Sigmoid colon (tissue), 7 donors: Measurements from ENCODE around the gene DUOX2. TPM values are rescaled to one million over a fixed set of nuclear protein-coding genes. Genes with fewer than 3 reads are reported as not detected.
A peak's percentile ranks its signal among the peaks of the same experiment; 100 is the strongest.

Experiments used
- DNase-seq: peaks from one replicate; pipeline ENCODE4 v3.0.0-alpha.2; 2019
- H3K27ac ChIP-seq, 4 donors: fragments of 200-600 bp; sonication (generic); one replicate each; pipeline ENCODE4 v1.5.1; 2016 to 2019; ENCODE audit warnings: mild to moderate bottlenecking in 1 of 4
- H3K27me3 ChIP-seq, 3 donors: fragments of 200-600 bp; sonication (generic); one replicate each; pipeline ENCODE4 v1.5.1; 2019; ENCODE audit warnings: mild to moderate bottlenecking in 1 of 3
- H3K36me3 ChIP-seq, 4 donors: fragments of 200-600 bp; sonication (generic); one replicate each; pipeline ENCODE4 v1.5.1; 2016 to 2019
- H3K4me1 ChIP-seq, 4 donors: fragments of 200-600 bp; sonication (generic); one replicate each; pipeline ENCODE4 v1.5.1; 2017 to 2019
- H3K4me3 ChIP-seq, 4 donors: fragments of 200-600 bp; sonication (generic); one replicate each; pipeline ENCODE4 v1.5.1; 2017 to 2019; ENCODE audit warnings: mild to moderate bottlenecking in 2 of 4, moderate library complexity in 1 of 4
- H3K9me3 ChIP-seq, 4 donors: fragments of 200-600 bp in 3 of 4; sonication (generic) in 3 of 4; one replicate each; pipeline versions ENCODE4 v1.5.1 to v1.6.1; 2013 to 2019
- EP300 ChIP-seq, 4 donors: sonication (generic); formaldehyde crosslinking; IDR thresholded peaks; one replicate each; pipeline ENCODE4 v1.6.1; 2017; ENCODE audit warnings: antibody characterized with exemption in 4 of 4
- POLR2A ChIP-seq, 2 donors: fragments of 450-650 bp; IDR thresholded peaks; one replicate each; pipeline ENCODE4 v1.6.1; 2016; ENCODE audit warnings: antibody characterized with exemption in 2 of 2, mild to moderate bottlenecking in 2 of 2, moderate library complexity in 2 of 2
- POLR2AphosphoS5 ChIP-seq, 4 donors: sonication (generic); formaldehyde crosslinking; IDR thresholded peaks; one replicate each; pipeline ENCODE4 v1.6.1; 2017; ENCODE audit warnings: antibody characterized with exemption in 4 of 4
- WGBS, 2 donors: extraction: QIAGEN DNeasy Blood & Tissue Kit; methylation state at CpG; one replicate each; pipeline ENCODE4 v1.1.7; 2013; 5-methylcytosine and 5-hydroxymethylcytosine counted together
- intact Hi-C: fragments of 100-400 bp; cut with DNase I; formaldehyde crosslinking; loops from one replicate; pipeline ENCODE4 v1.15.1; 2023
- polyA plus RNA-seq, 3 donors: library from polyadenylated mRNA; stranded (reverse); fragments of 200-250 nt; gene quantifications; one replicate each; pipeline ENCODE4 v1.2.3, GENCODE V29; 2013
- total RNA-seq, 4 donors: library from RNA; depleted of rRNA; stranded (reverse); fragments of >200 nt; gene quantifications; one replicate each; pipeline ENCODE4 v1.1.0, GENCODE V29; 2016
- TF ChIP-seq, protein P1 (sequence below), 4 experiments: fragments of 450-650 bp in 3 of 4; fragments of 200-600 bp in 1 of 4; IDR thresholded peaks; one replicate each; pipeline ENCODE4 v1.5.1; 2016 to 2019; ENCODE audit warnings: antibody characterized with exemption in 4 of 4, mild to moderate bottlenecking in 3 of 4, moderate library complexity in 2 of 4
- donor health status: healthy with polysubstance abuse.
- donor health status: Bipolar disorder and iron deficiency.
- donor health status: healthy.

The DUOX2 gene
- total and polyA plus RNA-seq, 7 donors = 0.14 to 125 (median 0.71) TPM

DNA sequence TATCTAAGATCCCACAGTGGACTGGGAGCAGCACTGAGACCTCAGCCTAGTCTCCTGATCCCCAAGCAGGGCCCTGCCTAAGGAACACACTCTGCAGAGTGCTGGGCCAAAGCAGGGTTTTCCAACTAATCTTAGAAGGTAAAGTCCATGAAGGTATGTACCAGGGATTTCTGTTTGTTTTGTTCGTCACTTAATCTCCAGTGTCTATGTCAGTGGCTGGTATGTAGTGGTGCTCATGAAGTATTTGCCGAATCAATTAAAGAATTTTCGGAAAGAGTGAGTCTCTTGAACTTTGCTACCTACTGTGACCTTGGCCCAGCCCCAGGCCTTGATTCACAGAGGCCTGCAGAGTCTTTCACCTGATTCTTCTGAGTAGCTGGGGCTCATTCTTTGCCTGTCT, 17.5 kb upstream of the DUOX2 start:
- H3K4me3 ChIP-seq = no peak overlapping the region
- intact Hi-C loops = no loop called here

DNA sequence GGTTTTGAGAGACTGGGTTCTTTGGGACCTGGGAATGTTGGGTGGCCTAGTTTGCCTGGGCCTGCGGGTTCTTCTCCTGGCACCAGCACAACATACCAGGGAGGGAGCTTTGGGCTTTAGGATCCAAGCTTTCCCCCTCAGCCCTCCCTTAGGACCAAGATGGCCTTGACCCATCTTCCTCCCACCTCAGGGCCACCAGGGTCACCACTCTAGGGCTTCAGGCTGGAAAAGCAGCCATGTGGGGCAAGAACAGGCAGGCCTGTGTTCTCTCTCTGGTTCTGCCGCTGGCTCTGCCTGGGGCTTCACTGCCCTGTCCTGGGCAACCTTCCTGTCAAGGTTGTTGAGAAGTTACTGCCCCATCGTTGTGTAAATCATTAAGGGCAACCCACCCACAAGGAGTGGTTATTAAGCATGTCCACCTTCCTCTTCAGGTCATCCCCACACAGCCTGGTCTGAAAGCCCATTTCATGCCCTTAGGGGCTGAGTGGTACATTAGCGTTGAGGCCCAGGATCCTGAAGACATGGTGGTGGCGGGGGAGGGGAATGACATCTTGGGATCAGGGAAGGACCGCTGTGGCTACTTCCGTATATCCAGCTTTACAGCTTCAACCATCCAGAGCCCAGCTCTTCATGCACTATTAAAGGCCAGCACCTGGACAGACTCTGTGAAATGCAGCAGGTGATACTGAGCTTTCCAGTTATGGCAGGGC, 16.5 kb upstream of the DUOX2 start:
- peaks cover 29 to 77% (median 50%) of the 10 kb centered on the region in 3 donors for H3K27me3 ChIP-seq
- no peaks in the 10 kb centered on the region for H3K36me3 ChIP-seq
- intact Hi-C loops = no loop called here
- DNase-seq = no peak
- peaks cover 0 to 24% (median 19%) of the 10 kb centered on the region in 4 donors for H3K4me1 ChIP-seq
- H3K4me3 ChIP-seq = peak overlapping the region in 1 of 4 donors; percentile 36
- no peaks in the 10 kb centered on the region for H3K9me3 ChIP-seq
- WGBS, 2 donors = 89 to 90% methylated on average over 7 of the region's 7 CpGs
- TF ChIP-seq, protein P1, sequence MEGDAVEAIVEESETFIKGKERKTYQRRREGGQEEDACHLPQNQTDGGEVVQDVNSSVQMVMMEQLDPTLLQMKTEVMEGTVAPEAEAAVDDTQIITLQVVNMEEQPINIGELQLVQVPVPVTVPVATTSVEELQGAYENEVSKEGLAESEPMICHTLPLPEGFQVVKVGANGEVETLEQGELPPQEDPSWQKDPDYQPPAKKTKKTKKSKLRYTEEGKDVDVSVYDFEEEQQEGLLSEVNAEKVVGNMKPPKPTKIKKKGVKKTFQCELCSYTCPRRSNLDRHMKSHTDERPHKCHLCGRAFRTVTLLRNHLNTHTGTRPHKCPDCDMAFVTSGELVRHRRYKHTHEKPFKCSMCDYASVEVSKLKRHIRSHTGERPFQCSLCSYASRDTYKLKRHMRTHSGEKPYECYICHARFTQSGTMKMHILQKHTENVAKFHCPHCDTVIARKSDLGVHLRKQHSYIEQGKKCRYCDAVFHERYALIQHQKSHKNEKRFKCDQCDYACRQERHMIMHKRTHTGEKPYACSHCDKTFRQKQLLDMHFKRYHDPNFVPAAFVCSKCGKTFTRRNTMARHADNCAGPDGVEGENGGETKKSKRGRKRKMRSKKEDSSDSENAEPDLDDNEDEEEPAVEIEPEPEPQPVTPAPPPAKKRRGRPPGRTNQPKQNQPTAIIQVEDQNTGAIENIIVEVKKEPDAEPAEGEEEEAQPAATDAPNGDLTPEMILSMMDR (IDR thresholded peaks at IDR 0.05) = no peak
- no peak for TF ChIP-seq POLR2A (IDR thresholded peaks at IDR 0.05)
- no peak for TF ChIP-seq EP300 (IDR thresholded peaks at IDR 0.05)
- no peak for TF ChIP-seq POLR2AphosphoS5 (IDR thresholded peaks at IDR 0.05)
- no peak overlapping the region for H3K27ac ChIP-seq

More for the DNA sequence above, 17.5 kb upstream of the DUOX2 start:
- H3K27ac ChIP-seq = no peak overlapping the region
- TF ChIP-seq POLR2A (IDR thresholded peaks at IDR 0.05) (no peak), POLR2AphosphoS5 (IDR thresholded peaks at IDR 0.05) (no peak)
- TF ChIP-seq, protein P1 (IDR thresholded peaks at IDR 0.05) = no peak
- WGBS, 2 donors = 86 to 95% methylated on average over 3 of the region's 3 CpGs
- DNase-seq = no peak
- H3K4me1 ChIP-seq = peaks cover 0 to 24% (median 20%) of the 10 kb centered on the region in 4 donors
- peaks cover 29 to 79% (median 57%) of the 10 kb centered on the region in 3 donors for H3K27me3 ChIP-seq
- no peaks in the 10 kb centered on the region for H3K36me3 ChIP-seq
- H3K9me3 ChIP-seq = no peaks in the 10 kb centered on the region

DNA sequence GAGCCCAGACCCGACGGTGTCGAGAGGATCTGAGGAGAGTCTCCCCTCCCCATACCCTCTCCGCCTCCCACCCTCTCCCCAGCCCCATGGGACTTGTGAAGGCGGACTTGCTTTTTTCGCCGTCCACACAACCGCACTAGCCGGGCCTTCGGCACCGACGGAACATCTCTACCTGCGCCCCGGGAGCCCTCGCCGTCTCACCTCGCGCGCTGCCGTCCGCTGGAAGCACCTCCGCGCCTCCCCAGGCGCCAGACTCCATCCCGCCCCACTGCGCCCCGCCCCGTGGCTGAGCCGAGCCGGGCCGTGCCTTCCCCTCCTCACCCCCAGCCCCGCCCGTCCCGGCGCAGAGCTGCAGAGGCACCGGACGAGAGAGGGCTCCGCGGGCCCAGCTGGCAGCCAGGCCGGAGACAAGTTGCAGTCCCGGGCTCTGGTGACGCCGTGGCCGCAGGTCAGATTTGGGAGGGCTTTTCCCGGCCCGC, 15.7 kb upstream of the DUOX2 start, which contains the start of the genes DUOX1 and DUOXA1:
DUOX1 (plus strand) TSS at position 344 of the 479 bp plus-strand sequence. CDS start 1,973 bp downstream, outside the sequence.
DUOXA1 (minus strand) TSS at position 229 of the 479 bp plus-strand sequence. CDS start 6,865 bp downstream, outside the sequence.
- no peaks in the 10 kb centered on the region for H3K9me3 ChIP-seq
- H3K36me3 ChIP-seq = no peaks in the 10 kb centered on the region
- H3K27ac ChIP-seq = no peak within 1 kb of the TSS
- TF ChIP-seq, protein P1 (IDR thresholded peaks at IDR 0.05) = no peak
- TF ChIP-seq POLR2AphosphoS5 (IDR thresholded peaks at IDR 0.05) (no peak), EP300 (IDR thresholded peaks at IDR 0.05) (no peak), POLR2A (IDR thresholded peaks at IDR 0.05) (no peak)
- 2 to 3% methylated on average over 46 of the region's 46 CpGs for WGBS, 2 donors
- intact Hi-C loops = no loop called here
- H3K4me1 ChIP-seq = peaks cover 0 to 16% (median 13%) of the 10 kb centered on the region in 4 donors
- DNase-seq = no peak
- H3K27me3 ChIP-seq = peaks cover 24 to 77% (median 42%) of the 10 kb centered on the region in 3 donors
- H3K4me3 ChIP-seq = peak within 1 kb of the TSS in 3 of 4 donors; percentile 24 to 36 (median 32)

DNA sequence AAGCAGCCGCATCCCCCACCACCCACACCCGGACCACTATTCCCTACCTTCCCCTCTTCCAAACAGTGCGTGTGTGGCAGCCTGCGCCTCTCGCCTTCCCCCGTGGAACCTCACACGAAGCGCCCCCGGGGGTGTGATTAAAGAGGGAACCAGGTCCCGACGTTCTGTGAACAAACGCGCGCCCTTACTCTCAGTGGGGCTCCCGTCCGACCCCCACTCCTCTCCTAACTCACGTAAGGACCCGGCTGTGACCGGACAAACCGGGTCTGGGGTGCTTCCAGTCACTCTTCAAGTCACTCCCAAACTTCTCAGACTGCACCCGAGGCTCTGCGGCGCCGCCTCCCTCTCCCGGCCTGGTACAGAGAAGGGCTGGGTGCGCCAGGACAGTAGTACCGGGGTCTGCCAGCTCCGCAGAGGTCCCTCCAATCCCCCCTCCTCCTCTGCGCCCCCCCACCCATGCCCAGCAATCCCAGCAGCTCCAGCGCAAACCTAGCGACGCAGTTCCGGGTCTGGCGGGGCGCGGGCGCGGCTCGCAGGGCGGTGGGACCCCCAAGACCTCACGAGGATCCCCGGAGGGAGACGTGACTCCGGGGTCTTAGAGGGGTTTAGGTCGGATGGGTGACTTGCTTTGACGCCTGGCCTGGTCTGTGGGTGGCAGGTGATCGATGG, 15.1 kb upstream of the DUOX2 start:
- intact Hi-C loops = no loop called here
- Histone ChIP-seq H3K27me3 (peaks cover 20 to 76% (median 36%) of the 10 kb centered on the region in 3 donors), H3K27ac (no peak overlapping the region), H3K4me3 (peak overlapping the region in 3 of 4 donors; percentile 24 to 36 (median 32)), H3K9me3 (no peaks in the 10 kb centered on the region), H3K4me1 (peaks cover 0 to 16% (median 13%) of the 10 kb centered on the region in 4 donors), H3K36me3 (no peaks in the 10 kb centered on the region)
- WGBS, 2 donors = 5 to 6% methylated on average over 47 of the region's 47 CpGs
- DNase-seq = no peak
- TF ChIP-seq EP300 (IDR thresholded peaks at IDR 0.05) (no peak), POLR2AphosphoS5 (IDR thresholded peaks at IDR 0.05) (no peak), POLR2A (IDR thresholded peaks at IDR 0.05) (no peak)
- TF ChIP-seq, protein P1 (IDR thresholded peaks at IDR 0.05) = no peak
